Muscle layer of duodenum (tissue), 2 donors: ENCODE data around the gene LMTK3.
"Not testable (repeated sequence)": the region's sequence is repeated elsewhere in the genome, so short reads cannot be mapped to it uniquely, and the experiment has no call there.

Experiments used
- H3K27ac ChIP-seq: one replicate; pipeline ENCODE4 v1.7.0; 2013; ENCODE audit warnings: mild to moderate bottlenecking, low read length
- H3K27me3 ChIP-seq: one replicate; pipeline ENCODE4 v1.7.0; 2013; ENCODE audit warnings: low read depth, mild to moderate bottlenecking, control low read depth, low read length
- H3K36me3 ChIP-seq, 2 donors: one replicate each; pipeline ENCODE4 v1.7.0; 2013; ENCODE audit warnings: low read length in 2 of 2, control low read depth in 1 of 2, mild to moderate bottlenecking in 1 of 2; ENCODE audit not compliant: insufficient read depth in 2 of 2, control insufficient read depth in 1 of 2
- H3K4me1 ChIP-seq, 2 donors: one replicate each; pipeline ENCODE4 v1.7.0; 2013; ENCODE audit warnings: low read length in 2 of 2, mild to moderate bottlenecking in 2 of 2, control low read depth in 1 of 2, moderate library complexity in 1 of 2; ENCODE audit not compliant: insufficient read depth in 2 of 2, control insufficient read depth in 1 of 2
- H3K4me3 ChIP-seq, 2 donors: one replicate each; pipeline ENCODE4 v1.7.0; 2013; ENCODE audit warnings: low read length in 2 of 2, low read depth in 1 of 2, mild to moderate bottlenecking in 1 of 2
- H3K9me3 ChIP-seq, 2 donors: one replicate each; pipeline ENCODE4 v1.7.0; 2013; ENCODE audit warnings: low read length in 2 of 2, control low read depth in 1 of 2, mild to moderate bottlenecking in 1 of 2; ENCODE audit not compliant: control insufficient read depth in 1 of 2
- donor health status: healthy.

The LMTK3 gene

GRCh38 chr19:48490981-48491792, 20.4 kb downstream of the LMTK3 start:
- H3K9me3 ChIP-seq = no peaks in the 10 kb centered on the region
- H3K4me3 ChIP-seq = no peak overlapping the region
- H3K4me1 ChIP-seq = peaks cover 7 to 16% of the 10 kb centered on the region in 2 donors
- peaks cover 5% of the 10 kb centered on the region for H3K27me3 ChIP-seq
- no peak overlapping the region for H3K27ac ChIP-seq
- H3K36me3 ChIP-seq = no peaks in the 10 kb centered on the region

DNA sequence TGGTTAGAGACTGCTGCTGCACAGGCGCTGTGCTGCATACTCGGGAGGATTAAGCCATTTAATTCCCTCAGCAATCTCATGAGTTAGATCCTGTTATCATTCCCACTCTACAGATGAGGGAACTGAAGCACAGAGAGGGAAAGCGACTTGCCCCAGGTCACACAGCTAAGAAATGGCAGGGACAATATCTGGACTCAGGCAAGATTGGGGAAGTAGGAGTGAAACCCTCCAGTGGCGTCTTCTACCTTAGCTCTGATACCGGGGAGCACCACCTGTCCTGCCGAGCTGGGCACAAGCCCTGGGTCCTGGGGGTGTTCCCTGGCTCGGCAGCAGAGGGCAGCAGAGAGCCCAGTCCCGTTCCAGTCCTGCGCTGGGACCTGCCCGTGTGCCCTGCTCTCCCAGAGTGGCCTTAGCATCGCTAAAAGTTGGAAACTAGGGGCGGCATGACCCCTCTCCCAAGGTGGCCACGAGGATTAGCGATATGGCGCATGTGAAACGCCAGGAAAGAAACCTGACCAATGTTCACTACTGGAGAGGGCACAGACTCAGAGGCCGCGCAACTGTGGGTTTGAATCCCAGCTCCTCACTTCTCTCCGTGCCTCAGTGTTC, 21.9 kb downstream of the LMTK3 start:
- H3K27ac ChIP-seq = no peak overlapping the region
- no peaks in the 10 kb centered on the region for H3K36me3 ChIP-seq
- peaks cover 5% of the 10 kb centered on the region for H3K27me3 ChIP-seq
- H3K9me3 ChIP-seq = no peaks in the 10 kb centered on the region
- peaks cover 7 to 16% of the 10 kb centered on the region in 2 donors for H3K4me1 ChIP-seq
- no peak overlapping the region for H3K4me3 ChIP-seq

DNA sequence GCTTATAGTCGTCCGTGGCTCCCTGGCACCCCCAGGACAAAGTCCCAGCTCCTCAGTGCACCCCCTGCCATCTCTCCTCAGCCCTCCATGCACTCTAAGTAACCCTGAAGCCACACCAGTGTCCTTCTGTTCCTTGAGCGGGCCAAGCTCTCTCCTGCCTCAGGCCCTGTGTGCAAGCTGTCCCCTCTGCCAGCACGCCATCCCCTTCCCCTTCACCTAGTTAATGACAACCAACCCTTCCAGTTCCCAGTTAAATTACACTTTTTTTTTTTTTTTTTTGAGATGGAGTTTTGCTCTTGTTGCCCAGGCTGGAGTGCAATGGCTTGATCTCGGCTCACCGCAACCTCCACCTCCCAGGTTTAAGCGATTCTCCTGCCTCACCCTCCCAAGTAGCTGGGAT, 23.2 kb downstream of the LMTK3 start:
- H3K27me3 ChIP-seq = not testable (repeated sequence)

DNA sequence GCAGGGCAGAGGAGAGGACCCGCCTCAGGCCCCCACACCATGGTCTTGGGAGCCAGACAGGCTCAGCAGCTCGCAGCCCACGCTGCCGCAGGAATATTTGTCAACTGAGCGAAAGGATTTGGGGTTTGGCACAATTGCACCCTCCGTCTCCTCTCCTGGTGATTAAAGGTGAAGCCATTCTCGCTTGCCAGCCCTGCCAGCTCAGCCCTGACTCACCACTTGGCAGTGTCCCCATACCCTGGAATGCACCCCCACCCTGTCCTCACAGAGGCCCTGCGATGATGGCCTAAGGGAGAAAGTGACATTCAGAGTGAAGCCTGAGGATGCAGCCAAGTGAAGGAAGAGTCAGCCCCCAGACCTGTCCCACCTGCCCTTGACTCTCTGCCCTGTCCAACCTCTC, 23.7 kb downstream of the LMTK3 start:
- no peaks in the 10 kb centered on the region for H3K9me3 ChIP-seq
- H3K27me3 ChIP-seq = peaks cover 5% of the 10 kb centered on the region
- peaks cover 4 to 8% of the 10 kb centered on the region in 2 donors for H3K4me1 ChIP-seq
- no peaks in the 10 kb centered on the region for H3K36me3 ChIP-seq
- H3K27ac ChIP-seq = peak overlapping the region; percentile 45
- H3K4me3 ChIP-seq = no peak overlapping the region

More for the DNA sequence above, 23.2 kb downstream of the LMTK3 start:
- H3K36me3 ChIP-seq, H3K4me3 ChIP-seq, H3K9me3 ChIP-seq, H3K4me1 ChIP-seq, H3K27ac ChIP-seq: not testable (repeated sequence)

GRCh38 chr19:48487544-48487943, 24.1 kb downstream of the LMTK3 start:
- no peak overlapping the region for H3K4me3 ChIP-seq
- no peaks in the 10 kb centered on the region for H3K36me3 ChIP-seq
- H3K4me1 ChIP-seq = peaks cover 4 to 8% of the 10 kb centered on the region in 2 donors
- H3K27me3 ChIP-seq = peaks cover 5% of the 10 kb centered on the region
- no peaks in the 10 kb centered on the region for H3K9me3 ChIP-seq
- peak overlapping the region; percentile 45 for H3K27ac ChIP-seq

DNA sequence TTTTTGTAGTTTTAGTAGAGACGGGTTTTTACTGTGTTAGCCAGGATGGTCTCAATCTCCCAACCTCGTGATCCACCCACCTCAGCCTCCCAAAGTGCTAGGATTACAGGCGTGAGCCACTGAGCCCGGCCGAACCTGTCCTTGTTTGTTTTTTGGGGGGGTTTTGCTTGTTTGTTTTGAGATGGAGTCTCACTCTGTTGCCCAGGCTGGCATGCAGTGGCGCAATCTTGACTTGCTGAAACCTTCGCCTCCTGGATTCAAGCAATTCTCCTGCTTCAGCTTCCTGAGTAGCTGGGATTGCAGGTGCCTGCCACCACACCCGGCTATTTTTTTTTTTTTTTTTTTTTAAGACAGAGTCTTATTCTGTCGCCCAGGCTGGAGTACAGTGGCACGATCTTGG, 24.9 kb downstream of the LMTK3 start:
- H3K27ac ChIP-seq, H3K27me3 ChIP-seq, H3K36me3 ChIP-seq, H3K4me3 ChIP-seq, H3K9me3 ChIP-seq: not testable (repeated sequence)
- H3K4me1 ChIP-seq = peaks cover 4 to 16% of the 10 kb centered on the region in 2 donors

GRCh38 chr19:48484931-48485612, 26.6 kb downstream of the LMTK3 start:
- Histone ChIP-seq H3K9me3 (no peaks in the 10 kb centered on the region), H3K4me3 (no peak overlapping the region), H3K36me3 (no peaks in the 10 kb centered on the region), H3K27ac (no peak overlapping the region), H3K27me3 (no peaks in the 10 kb centered on the region), H3K4me1 (peaks cover 4 to 19% of the 10 kb centered on the region in 2 donors)

DNA sequence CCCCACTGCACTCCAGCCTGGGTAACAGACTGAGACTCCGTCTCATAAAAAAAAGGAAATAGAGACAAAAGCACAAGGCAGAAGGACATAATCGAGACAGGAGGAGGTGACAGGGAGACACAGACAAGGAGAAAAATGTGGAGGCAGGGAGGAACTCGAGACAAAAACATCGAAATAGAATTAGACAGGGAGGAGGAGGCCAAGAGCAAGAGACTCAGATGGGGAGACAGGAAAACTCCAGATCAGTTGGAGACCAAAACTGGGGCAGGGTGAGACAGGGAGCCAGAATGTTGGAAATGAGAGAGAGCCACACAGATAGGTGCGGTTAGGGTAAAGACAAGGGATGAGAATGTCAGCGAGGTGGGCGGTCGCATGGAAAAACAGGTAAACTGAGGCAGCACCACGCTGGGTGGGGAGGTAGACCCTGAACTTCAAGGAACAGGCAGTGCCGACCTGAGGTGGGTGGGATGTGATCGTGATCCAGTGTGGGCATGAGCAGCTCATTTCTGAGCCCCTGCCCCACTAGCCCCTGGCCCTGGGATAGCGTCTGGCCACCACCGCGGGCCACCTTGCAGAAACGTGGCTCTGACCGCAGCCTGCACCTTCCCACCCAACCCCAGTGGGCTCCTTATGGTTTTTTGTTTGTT, 27.3 kb downstream of the LMTK3 start:
- peaks cover 4 to 19% of the 10 kb centered on the region in 2 donors for H3K4me1 ChIP-seq
- H3K9me3 ChIP-seq = no peaks in the 10 kb centered on the region
- H3K4me3 ChIP-seq = no peak overlapping the region
- no peaks in the 10 kb centered on the region for H3K36me3 ChIP-seq
- no peaks in the 10 kb centered on the region for H3K27me3 ChIP-seq
- H3K27ac ChIP-seq = no peak overlapping the region

DNA sequence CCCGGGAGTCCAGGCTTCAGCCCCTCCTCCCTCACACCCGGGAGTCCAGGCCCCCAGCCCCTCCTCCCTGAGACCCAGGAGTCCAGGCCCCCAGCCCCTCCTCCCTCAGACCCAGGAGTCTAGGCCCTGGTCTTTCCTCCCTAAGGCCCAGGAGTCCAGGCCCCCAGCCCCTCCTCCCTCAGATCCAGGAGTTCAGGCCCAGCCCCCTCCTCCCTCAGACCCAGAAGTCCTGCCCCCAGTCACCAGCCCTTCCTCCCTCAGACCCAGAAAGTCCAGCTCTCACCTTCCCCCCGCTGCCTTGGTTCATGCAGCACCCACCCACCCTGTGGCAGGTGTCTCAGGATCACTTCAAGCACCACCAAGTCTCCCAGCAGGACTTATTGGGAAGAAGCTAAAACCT, 28.3 kb downstream of the LMTK3 start:
- H3K36me3 ChIP-seq = peaks cover 0 to 2% of the 10 kb centered on the region in 2 donors
- H3K4me1 ChIP-seq = peaks cover 4 to 19% of the 10 kb centered on the region in 2 donors
- no peak overlapping the region for H3K27ac ChIP-seq
- no peaks in the 10 kb centered on the region for H3K27me3 ChIP-seq
- no peak overlapping the region for H3K4me3 ChIP-seq
- no peaks in the 10 kb centered on the region for H3K9me3 ChIP-seq

- no peaks in the 10 kb centered on the region for H3K27me3 ChIP-seq
- H3K36me3 ChIP-seq = peaks cover 0 to 14% of the 10 kb centered on the region in 2 donors
- H3K9me3 ChIP-seq = no peaks in the 10 kb centered on the region
- no peak overlapping the region for H3K4me3 ChIP-seq
- H3K4me1 ChIP-seq = peaks cover 0 to 19% of the 10 kb centered on the region in 2 donors
- no peak overlapping the region for H3K27ac ChIP-seq
Observed at GRCh38 chr19:48481846-48482639, 29.6 kb downstream of the LMTK3 start.
